ENCODE results near the gene PBRM1. TPM values are rescaled to one million over a fixed set of nuclear protein-coding genes. Genes with fewer than 3 reads are reported as not detected.

Gene PBRM1
- total and polyA plus RNA-seq, 2 experiments from 2014 or later: 57.5 to 72.5 TPM

- Histone ChIP-seq H3K4me1 (ENCODE audit: insufficient read depth) (peaks cover 6% of the 10 kb centered on the region; the same call in 1 of the 2 replicates), H3F3A (replicated peaks; ENCODE audit: low read depth) (0 out of 2 replicates have a peak, but pooled peaks cover 2% of the 10 kb centered on the region), H3K79me2 (replicated peaks; ENCODE audit: insufficient read depth) (peaks cover 50% of the 10 kb centered on the region), H3K9me2 (ENCODE audit: insufficient read depth) (no peaks in the 10 kb centered on the region), H2AFZ (no peak overlapping the region), H3K27ac (ENCODE audit: low read depth) (no peak overlapping the region), H3K36me3 (ENCODE audit: insufficient read depth) (peaks cover 24% of the 10 kb centered on the region), H3K4me3 (no peak overlapping the region), H4K20me1 (replicated peaks; ENCODE audit: insufficient read depth) (no peaks in the 10 kb centered on the region; the same call in none of the 2 replicates), H3K27me3 (ENCODE audit: insufficient read depth) (no peaks in the 10 kb centered on the region), H3K4me2 (no peak overlapping the region)
- H3K36me3 Mint-ChIP-seq (ENCODE audit: low read depth): peaks cover 37% of the 10 kb centered on the region
- peaks cover 2% of the 10 kb centered on the region for H3K27me3 Mint-ChIP-seq (ENCODE audit: insufficient read depth, low read depth, poor library complexity)
- DNase-seq (ENCODE audit: low spot score) (no peak), ATAC-seq (no peak)
- H3K27ac Mint-ChIP-seq: no peak overlapping the region
- no peak overlapping the region for H3K4me3 Mint-ChIP-seq
- no peak for TF ChIP-seq EZH2 (IDR thresholded peaks at IDR 0.05; ENCODE audit: low read depth, unreplicated experiment)
- TF ChIP-seq EZH2phosphoT487 (IDR thresholded peaks at IDR 0.05; ENCODE audit: unreplicated experiment): no peak
- TF ChIP-seq REST (IDR thresholded peaks at IDR 0.05; ENCODE audit: unreplicated experiment): no peak
- no peak for TF ChIP-seq ZNF331 (CRISPR knock-in tag; IDR thresholded peaks at IDR 0.05; ENCODE audit: low read depth)
- TF ChIP-seq POLR2AphosphoS5 (IDR thresholded peaks at IDR 0.05; ENCODE audit: low read depth): no peak
- H3K9me3 Mint-ChIP-seq: no peaks in the 10 kb centered on the region
- peaks cover 21% of the 10 kb centered on the region for H3K4me1 Mint-ChIP-seq
These were observed 5.9 kb downstream of the PBRM1 start for GRCh38 chr3:52679811-52680210.

- Mint-ChIP-seq H3K27ac (peak overlapping the region; percentile 66; the same call in 1 of the 2 replicates), H3K36me3 (ENCODE audit: low read depth) (peaks cover 39% of the 10 kb centered on the region), H3K4me1 (peaks cover 15% of the 10 kb centered on the region), H3K9me3 (no peaks in the 10 kb centered on the region), H3K27me3 (ENCODE audit: insufficient read depth, low read depth, poor library complexity) (peaks cover 2% of the 10 kb centered on the region), H3K4me3 (no peak overlapping the region)
- Histone ChIP-seq H3K79me2 (replicated peaks; ENCODE audit: insufficient read depth) (peaks cover 44% of the 10 kb centered on the region), H2AFZ (no peak overlapping the region), H3K9me2 (ENCODE audit: insufficient read depth) (no peaks in the 10 kb centered on the region), H3K4me3 (no peak overlapping the region), H4K20me1 (replicated peaks; ENCODE audit: insufficient read depth) (no peaks in the 10 kb centered on the region; the same call in none of the 2 replicates), H3K36me3 (ENCODE audit: insufficient read depth) (peaks cover 24% of the 10 kb centered on the region), H3K4me2 (no peak overlapping the region), H3K4me1 (ENCODE audit: insufficient read depth) (no peaks in the 10 kb centered on the region; the same call in 1 of the 2 replicates), H3F3A (replicated peaks; ENCODE audit: low read depth) (0 out of 2 replicates have a peak, but pooled peaks cover 2% of the 10 kb centered on the region), H3K27ac (ENCODE audit: low read depth) (0 out of 2 replicates have a peak overlapping the region, but pooled peaks have one; percentile 45), H3K27me3 (ENCODE audit: insufficient read depth) (no peaks in the 10 kb centered on the region)
- no peak for ATAC-seq
- DNase-seq (ENCODE audit: low spot score): no peak
- TF ChIP-seq EZH2phosphoT487 (IDR thresholded peaks at IDR 0.05; ENCODE audit: unreplicated experiment): no peak
- TF ChIP-seq, protein P1, sequence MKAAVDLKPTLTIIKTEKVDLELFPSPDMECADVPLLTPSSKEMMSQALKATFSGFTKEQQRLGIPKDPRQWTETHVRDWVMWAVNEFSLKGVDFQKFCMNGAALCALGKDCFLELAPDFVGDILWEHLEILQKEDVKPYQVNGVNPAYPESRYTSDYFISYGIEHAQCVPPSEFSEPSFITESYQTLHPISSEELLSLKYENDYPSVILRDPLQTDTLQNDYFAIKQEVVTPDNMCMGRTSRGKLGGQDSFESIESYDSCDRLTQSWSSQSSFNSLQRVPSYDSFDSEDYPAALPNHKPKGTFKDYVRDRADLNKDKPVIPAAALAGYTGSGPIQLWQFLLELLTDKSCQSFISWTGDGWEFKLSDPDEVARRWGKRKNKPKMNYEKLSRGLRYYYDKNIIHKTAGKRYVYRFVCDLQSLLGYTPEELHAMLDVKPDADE (IDR thresholded peaks at IDR 0.05): no peak
- no peak for TF ChIP-seq STAT1 (IDR thresholded peaks at IDR 0.05; ENCODE audit: unreplicated experiment)
- no peak for TF ChIP-seq REST (IDR thresholded peaks at IDR 0.05; ENCODE audit: unreplicated experiment)
- TF ChIP-seq JUNB (IDR thresholded peaks at IDR 0.05; ENCODE audit: unreplicated experiment): no peak
These were observed 6.5 kb downstream of the PBRM1 start for GRCh38 chr3:52679199-52679538.

All from GM23338 (cell line).